A549 (cell line): ENCODE data around the gene FMNL2. TPM values are rescaled to one million over a fixed set of nuclear protein-coding genes. Genes with fewer than 3 reads are reported as not detected.

Source experiments
- ATAC-seq, 2 experiments: fragments of 200-7000 bp in 1 of 2; fragments of >200 bp in 1 of 2; cut with Nextera tagmentation in 1 of 2; cut with Tn5 transposase in 1 of 2; 3 replicates each; pipeline versions ENCODE4 v1.8.0 to v1.9.1; 2018 to 2020; ENCODE audit warnings: mild to moderate bottlenecking in 1 of 2, moderate library complexity in 1 of 2
- CTCF ChIA-PET: fragments of 300-600 bp; sonication (Branson Sonifier 250); formaldehyde crosslinking; extraction: SDS; loops from one replicate; lab custom pipeline; 2021; ENCODE audit warnings: antibody characterized with exemption, inconsistent platforms; lab: Yijun Ruan, JAX
- POLR2A ChIA-PET: fragments of 350-600 bp; formaldehyde crosslinking; extraction: SDS; loops from one replicate; lab custom pipeline; 2021; ENCODE audit warnings: antibody characterized with exemption, inconsistent platforms; lab: Yijun Ruan, JAX
- DNase-seq, 2 experiments: peaks; one replicate each; pipeline versions ENCODE4 v3.0.0 to v3.0.0-alpha.2; 2011 to 2016; ENCODE audit warnings: low read depth in 1 of 2, low spot score in 1 of 2
- FAIRE-seq: peaks from 2 replicates; lab custom pipeline; 2011; peaks lifted over from hg19 to GRCh38; lab: Jason Lieb, UNC
- H3K27ac ChIP-seq, 2 experiments: fragments of >200 bp; sonication (Bioruptor Twin); formaldehyde crosslinking; 3 replicates each; pipeline ENCODE4 v1.5.1; 2016 to 2017
- H3K4me1 ChIP-seq: fragments of >200 bp; sonication (Bioruptor Twin); formaldehyde crosslinking; 3 replicates; pipeline ENCODE4 v1.6.1; 2016
- H3K4me2 ChIP-seq: fragments of >200 bp; sonication (Bioruptor Twin); formaldehyde crosslinking; 3 replicates; pipeline ENCODE4 v1.6.1; 2016
- H3K4me3 ChIP-seq: fragments of >200 bp; sonication (Bioruptor Twin); formaldehyde crosslinking; 3 replicates; pipeline ENCODE4 v1.5.1; 2016
- H3K9me3 ChIP-seq: fragments of >200 bp; sonication (Bioruptor Twin); formaldehyde crosslinking; 3 replicates; pipeline ENCODE4 v1.6.1; 2016
- CEBPB ChIP-seq, 2 experiments: fragments of >200 bp in 1 of 2; sonication (Bioruptor Twin) in 1 of 2; formaldehyde crosslinking in 1 of 2; IDR thresholded peaks; 2 replicates each; pipeline ENCODE4 v1.6.1; 2012 to 2016
- CTCF ChIP-seq: fragments of >200 bp; sonication (Bioruptor Twin); formaldehyde crosslinking; IDR thresholded peaks from 3 replicates; pipeline ENCODE4 v1.5.1; 2016
- ELK1 ChIP-seq: fragments of 150-350 bp; IDR thresholded peaks from 2 replicates; pipeline ENCODE4 v1.6.1; 2014; ENCODE audit warnings: low read depth, mild to moderate bottlenecking, low read length
- FOSL2 ChIP-seq, 2 experiments: fragments of 450-650 bp in 1 of 2; fragments of >200 bp in 1 of 2; sonication (Bioruptor Twin) in 1 of 2; formaldehyde crosslinking; IDR thresholded peaks; 2 replicates each; pipeline versions ENCODE4 v1.5.0 to v1.6.1; 2016 to 2020; ENCODE audit warnings: mild to moderate bottlenecking in 1 of 2, moderate library complexity in 1 of 2
- GATA3 ChIP-seq: IDR thresholded peaks from 2 replicates; pipeline ENCODE4 v1.6.1; 2012; ENCODE audit warnings: borderline replicate concordance
- MAX ChIP-seq: IDR thresholded peaks from 2 replicates; pipeline ENCODE4 v1.6.1; 2012
- MAZ ChIP-seq: fragments of 150-350 bp; IDR thresholded peaks from 2 replicates; pipeline ENCODE4 v1.6.1; 2014; ENCODE audit warnings: antibody characterized with exemption, low read depth, low read length, borderline replicate concordance
- MYC ChIP-seq: IDR thresholded peaks from 2 replicates; pipeline ENCODE4 v1.6.1; 2012; ENCODE audit warnings: mild to moderate bottlenecking, inconsistent platforms, low read length, improper control_type of control experiment, borderline replicate concordance
- NPAS2 ChIP-seq: fragments of 250-450 bp; sonication (Bioruptor Pico); IDR thresholded peaks from 2 replicates; pipeline ENCODE4 v1.8.0; 2022; ENCODE audit warnings: mild to moderate bottlenecking, moderate library complexity, borderline replicate concordance
- NR3C1 ChIP-seq: fragments of >200 bp; sonication (Bioruptor Twin); formaldehyde crosslinking; IDR thresholded peaks from 3 replicates; pipeline ENCODE4 v1.6.1; 2017
- PBX3 ChIP-seq: IDR thresholded peaks from 2 replicates; pipeline ENCODE4 v1.6.1; 2012
- PHF8 ChIP-seq: fragments of 200-600 bp; sonication (generic); IDR thresholded peaks from 2 replicates; pipeline ENCODE4 v1.6.1; 2016; ENCODE audit warnings: low read depth, mild to moderate bottlenecking, antibody characterized with exemption, moderate library complexity, borderline replicate concordance
- RAD21 ChIP-seq, 2 experiments: fragments of >200 bp in 1 of 2; sonication (Bioruptor Twin) in 1 of 2; formaldehyde crosslinking in 1 of 2; IDR thresholded peaks in 1 of 2; conservative IDR thresholded peaks in 1 of 2; 2 replicates in 1 of 2; 3 replicates in 1 of 2; pipeline ENCODE4 v1.6.1; 2012 to 2018; ENCODE audit warnings: inconsistent platforms in 1 of 2
- SMC3 ChIP-seq: fragments of >200 bp; sonication (Bioruptor Twin); formaldehyde crosslinking; IDR thresholded peaks from 3 replicates; pipeline ENCODE4 v1.6.1; 2018; ENCODE audit warnings: inconsistent platforms
- TP53 ChIP-seq: fragments of 250-450 bp; sonication (Bioruptor Pico); IDR thresholded peaks from 2 replicates; pipeline ENCODE4 v1.5.0; 2021; ENCODE audit warnings: mild to moderate bottlenecking, moderate library complexity
- ZC3H11A ChIP-seq: fragments of 450-650 bp; IDR thresholded peaks from 2 replicates; pipeline ENCODE4 v1.6.1; 2014; ENCODE audit warnings: antibody characterized with exemption, mild to moderate bottlenecking
- WGBS: methylation state at CpG from one replicate; pipeline ENCODE4 v1.1.6; 2017; ENCODE audit errors: missing lambda C conversion rate; 5-methylcytosine and 5-hydroxymethylcytosine counted together
- polyA plus RNA-seq, 4 experiments: library from polyadenylated mRNA; depleted of rRNA in 3 of 4; stranded (reverse); fragments of >200 nt; fragmentation: RNase III in 1 of 4; extraction: RNeasy Plus Mini Kit Qiagen cat#74134 plus additional on column Dnase treatment in 1 of 4; gene quantifications; 2 replicates in 3 of 4; 3 replicates in 1 of 4; pipeline ENCODE4 v1.2.3, GENCODE V29; 2011 to 2017

The FMNL2 gene
- polyA plus RNA-seq, 2 of the 4 experiments (the other 2 are of a cell fraction), result 27.9 to 36.5 TPM

GRCh38 chr2:152483276-152484063 is 148.5 kb downstream of the FMNL2 start:
- ChIA-PET CTCF (interaction anchor here (2.0 kb wide), 1 partner anchor 11 kb away, joined by 6 read pairs; no protein-coding TSS in a partner anchor), POLR2A (no interaction called here)
- no peak for TF ChIP-seq FOSL2 (IDR thresholded peaks at IDR 0.05)
- peak; percentile 44 for TF ChIP-seq FOSL2 (CRISPR knock-in tag; IDR thresholded peaks at IDR 0.05)
- peak in 1 of 2 experiments; percentile 33; a peak in 1 of 4 replicates for TF ChIP-seq CEBPB (IDR thresholded peaks at IDR 0.05)
- TF ChIP-seq GATA3, result 0 out of 2 replicates have a peak, but pooled peaks have one; percentile 16
- TF ChIP-seq ZC3H11A, result no peak
- no peak for FAIRE-seq
- Histone ChIP-seq H3K27ac (peak overlapping the region in 1 of 2 experiments; percentile 79; a peak in 2 of 6 replicates), H3K4me3 (no peak overlapping the region), H3K4me2 (peak overlapping the region; percentile 4; the same call in 2 of the 3 replicates), H3K9me3 (no peaks in the 10 kb centered on the region), H3K4me1 (peaks cover 64% of the 10 kb centered on the region)
- peak; percentile 53 to 81; a peak in 5 of 6 replicates for ATAC-seq
- WGBS, result 95% methylated on average over 4 of the region's 4 CpGs
- DNase-seq, result peak in 1 of 2 experiments; percentile 75

- TF ChIP-seq GATA3, result 0 out of 2 replicates have a peak, but pooled peaks have one; percentile 25
- TF ChIP-seq PBX3, result no peak
- TF ChIP-seq NPAS2 (CRISPR knock-in tag), result no peak
- TF ChIP-seq TP53 (CRISPR knock-in tag), result no peak
- no peak for TF ChIP-seq NR3C1
- TF ChIP-seq SMC3, result 0 out of 3 replicates have a peak, but pooled peaks have one; percentile 13
- TF ChIP-seq MYC, result no peak
- TF ChIP-seq CEBPB (IDR thresholded peaks at IDR 0.05), result peak in 1 of 2 experiments; percentile 25; a peak in 1 of 4 replicates
- TF ChIP-seq RAD21 (conservative IDR thresholded peaks at IDR 0.05 in 1 of 2, IDR thresholded peaks at IDR 0.05 in 1 of 2), result no peak
- no peak for TF ChIP-seq PHF8
- TF ChIP-seq CTCF, result no peak
- TF ChIP-seq MAZ, result no peak
- 0 out of 2 replicates have a peak, but pooled peaks have one; percentile 46 for TF ChIP-seq MAX
- no peak for TF ChIP-seq ELK1
- ChIA-PET POLR2A (interaction anchor here (0.8 kb wide), 1 partner anchor 151 kb away, joined by 4 read pairs; the partner anchor contains the start of gene FMNL2), CTCF (interaction anchor here (1.0 to 2.5 kb wide), 2 partner anchors 9 to 12 kb away, joined by 4 to 11 read pairs; no protein-coding TSS in a partner anchor)
- peak; percentile 32 to 69; a peak in 3 of 6 replicates for ATAC-seq
- peak overlapping the region; percentile 88 for H3K4me2 ChIP-seq
- H3K9me3 ChIP-seq, result no peaks in the 10 kb centered on the region
- peak overlapping the region; percentile 76 to 79 for H3K27ac ChIP-seq
- WGBS, result 11% methylated on average over 8 of the region's 8 CpGs
- no peak for FAIRE-seq
- H3K4me1 ChIP-seq, result peaks cover 62% of the 10 kb centered on the region
- peak in 1 of 2 experiments; percentile 68 for DNase-seq
- peak overlapping the region; percentile 10; the same call in 1 of the 3 replicates for H3K4me3 ChIP-seq
These were observed 151.2 kb downstream of the FMNL2 start for GRCh38 chr2:152485954-152486736.
